SK-N-DZ (cell line): ENCODE data around the gene HSD17B12.

Experiments
- DNase-seq: peaks from one replicate; pipeline ENCODE4 v3.0.0-alpha.2; 2015; ENCODE audit warnings: low spot score

The HSD17B12 gene

DNA sequence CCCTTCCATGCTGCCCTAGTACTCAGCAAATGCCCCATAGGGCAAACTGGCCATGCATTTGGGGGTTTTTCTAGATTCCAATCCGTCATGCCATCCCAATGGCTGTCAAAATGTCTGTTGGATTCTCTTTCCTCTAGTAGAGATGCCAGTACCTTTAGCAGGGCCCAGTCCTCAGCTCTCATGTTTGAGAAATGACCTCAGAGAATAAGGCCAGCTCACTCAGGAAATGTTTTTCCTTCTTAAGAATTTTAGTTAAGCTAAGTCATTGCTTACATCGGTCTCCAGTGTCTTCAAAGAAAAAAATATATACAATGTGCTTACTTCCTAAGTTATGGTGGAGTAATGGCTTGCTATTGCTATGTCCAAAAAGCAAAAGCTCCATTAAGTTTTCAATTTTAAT lies 186.0 kb downstream of the HSD17B12 start:
- DNase-seq = no peak

DNA sequence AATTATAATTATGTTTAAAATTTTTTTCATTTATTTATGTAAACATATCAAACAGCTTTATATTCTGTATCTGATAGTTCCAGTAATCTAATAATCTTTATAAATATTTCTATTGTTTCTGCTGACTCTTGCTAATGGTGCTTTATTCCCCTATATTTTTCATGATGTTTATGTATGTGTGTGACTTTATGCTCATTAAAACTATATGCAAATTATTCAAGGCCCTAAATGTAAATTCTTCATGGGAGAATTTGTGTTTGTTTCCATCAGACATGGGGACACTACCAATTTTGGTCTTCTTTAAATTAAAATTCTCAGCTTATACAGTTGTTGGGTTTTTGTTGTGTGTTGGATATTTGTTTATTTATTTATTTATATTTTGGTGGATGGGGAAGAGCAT lies 186.4 kb downstream of the HSD17B12 start:
- DNase-seq = no peak

DNA sequence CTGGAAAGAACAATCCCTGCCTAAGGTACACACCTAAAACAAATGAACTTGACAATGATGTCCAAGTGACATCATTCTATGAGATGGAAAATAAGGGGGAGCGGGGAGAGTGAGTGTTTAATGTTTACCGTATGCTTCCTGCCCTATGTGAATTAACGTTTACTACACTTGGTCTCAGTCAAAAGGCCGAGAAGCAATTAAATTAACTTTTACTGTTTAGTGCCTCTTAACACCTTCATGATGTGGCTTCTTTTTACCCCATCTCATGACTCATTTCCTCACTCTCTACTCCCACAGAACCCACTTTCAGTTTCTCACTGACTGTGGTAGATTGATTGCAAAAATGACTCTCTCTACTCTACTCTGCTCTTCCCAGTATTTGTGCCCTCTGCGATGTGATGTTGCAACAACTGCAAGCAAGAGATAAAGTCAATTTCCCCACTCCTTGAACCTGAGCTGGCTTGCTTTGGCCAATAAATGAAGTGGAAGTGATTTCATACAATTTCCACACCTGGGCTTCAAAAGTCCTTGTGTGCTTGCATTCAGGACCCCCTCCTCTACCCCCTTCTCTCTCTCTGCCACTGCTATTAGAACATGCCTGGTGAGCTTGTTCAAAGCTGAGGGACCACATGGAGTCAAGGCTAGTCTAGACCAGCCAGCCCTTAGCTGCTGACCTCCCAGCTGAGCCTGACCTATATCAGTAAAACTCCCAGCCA lies 188.5 kb downstream of the HSD17B12 start:
- no peak for DNase-seq

DNA sequence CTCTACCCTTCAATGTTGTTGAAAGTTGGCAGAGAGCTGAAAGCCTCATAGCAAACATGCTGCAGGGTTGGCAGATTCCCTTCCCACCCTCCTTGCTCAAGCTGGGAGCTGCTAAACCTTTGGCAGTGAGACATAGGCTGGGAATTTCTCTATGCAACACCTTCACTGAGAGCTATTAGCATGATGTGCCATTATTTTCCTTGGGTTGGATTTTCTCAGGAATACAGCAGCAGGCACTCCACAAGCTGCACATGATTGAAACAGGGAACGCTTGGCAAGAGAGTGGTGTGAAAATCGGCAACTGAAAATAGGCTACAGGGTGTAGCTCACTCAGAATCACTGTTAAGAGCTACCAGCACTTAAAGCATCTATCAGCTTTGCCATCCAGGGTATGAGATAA lies 190.5 kb downstream of the HSD17B12 start:
- DNase-seq = no peak

DNA sequence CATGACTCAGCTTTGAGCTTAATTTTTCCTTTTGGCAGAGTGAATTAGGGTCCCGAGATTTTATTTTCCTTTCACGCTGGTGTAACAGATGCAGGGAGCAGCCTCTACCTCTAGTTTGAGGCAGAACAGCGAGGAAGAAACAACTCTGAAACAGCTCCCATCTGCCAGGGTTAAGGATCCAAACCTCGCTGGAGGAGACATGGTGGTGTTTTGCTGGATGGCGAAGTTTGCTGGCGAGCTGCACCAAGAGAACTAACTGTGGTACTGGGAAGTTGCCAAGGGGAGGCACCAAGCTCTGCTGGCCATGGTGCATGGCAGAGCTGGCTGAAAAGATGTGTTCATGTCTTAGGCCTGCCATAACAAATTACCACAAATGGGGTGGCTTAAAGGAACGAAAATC lies 192.5 kb downstream of the HSD17B12 start:
- DNase-seq = no peak

GRCh38 chr11:43874078-43874477 lies 193.5 kb downstream of the HSD17B12 start:
- DNase-seq = no peak

GRCh38 chr11:43874738-43875137 lies 194.2 kb downstream of the HSD17B12 start:
- DNase-seq = no peak

- DNase-seq = no peak
These were observed 199.5 kb downstream of the HSD17B12 start for GRCh38 chr11:43879789-43880639.

DNA sequence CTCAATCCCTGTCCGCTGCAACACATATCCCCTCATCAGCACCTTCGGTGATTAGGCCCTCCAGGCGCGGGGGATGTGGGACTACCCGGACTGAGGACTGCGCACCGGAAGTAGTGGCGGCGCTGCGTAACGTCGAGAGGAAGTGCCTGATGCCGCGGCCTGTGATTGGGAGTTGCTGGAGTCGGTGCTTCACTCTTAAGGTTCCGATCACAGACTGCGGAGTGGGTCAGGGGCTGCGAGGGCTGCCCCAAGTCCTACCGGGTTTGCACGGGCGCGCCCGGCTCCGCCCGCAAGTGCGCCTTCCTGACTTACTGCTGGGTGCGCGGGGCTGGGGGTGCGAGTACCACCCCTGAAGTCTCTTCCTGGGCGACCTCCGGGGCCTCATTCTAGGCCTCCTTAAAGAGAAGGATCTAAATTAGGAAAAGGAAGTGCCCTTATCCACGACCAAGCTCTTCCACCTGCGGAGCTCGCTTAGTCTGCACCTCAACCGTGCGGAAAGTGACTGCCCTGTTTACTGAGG lies 200.2 kb downstream of the HSD17B12 start, which contains the start of gene ALKBH3:
Gene ALKBH3 (plus strand): TSS at position 192 of the 520 bp plus-strand sequence. CDS start 1,822 bp downstream, outside the sequence.
- DNase-seq = peak; percentile 95

- peak; percentile 40 for DNase-seq
These were observed 212.3 kb downstream of the HSD17B12 start for GRCh38 chr11:43892851-43893250.

DNA sequence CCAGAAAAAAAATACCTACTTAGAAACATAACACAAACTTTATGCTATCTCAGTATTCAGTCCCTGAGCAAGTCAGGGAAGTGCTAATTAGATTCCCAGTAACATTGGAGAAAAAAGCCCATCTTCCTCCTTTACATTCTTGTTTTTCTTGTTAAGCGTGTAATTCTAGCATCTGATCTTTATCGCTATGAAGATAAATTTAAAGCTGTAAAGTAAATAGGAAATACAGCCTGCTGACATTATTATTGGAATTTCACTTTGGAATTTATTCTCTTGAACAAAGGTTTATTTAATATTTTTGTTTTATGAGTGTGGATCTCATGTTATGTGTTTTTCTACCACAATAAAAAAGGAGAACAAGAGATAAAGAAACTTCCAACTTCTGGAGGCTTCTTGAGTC lies 214.0 kb downstream of the HSD17B12 start:
- DNase-seq = no peak

GRCh38 chr11:43895601-43896000 lies 215.1 kb downstream of the HSD17B12 start:
- DNase-seq = no peak

DNA sequence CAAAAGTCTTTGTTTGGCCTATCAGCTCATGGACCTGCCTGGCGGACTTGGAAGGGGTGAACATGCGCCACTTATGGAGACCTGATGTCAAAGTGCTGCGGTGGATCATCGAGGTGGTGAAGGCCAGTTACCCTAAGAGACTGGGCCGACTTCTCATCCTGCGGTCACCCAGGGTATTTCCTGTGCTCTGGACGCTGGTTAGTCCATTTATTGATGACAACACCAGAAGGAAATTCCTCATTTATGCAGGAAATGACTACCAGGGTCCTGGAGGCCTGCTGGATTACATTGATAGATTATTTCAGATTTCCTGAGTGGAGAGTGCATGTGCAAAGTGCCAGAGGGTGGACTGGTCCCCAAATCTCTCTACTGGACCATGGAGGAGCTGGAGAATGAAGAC lies 218.0 kb downstream of the HSD17B12 start:
- no peak for DNase-seq

DNA sequence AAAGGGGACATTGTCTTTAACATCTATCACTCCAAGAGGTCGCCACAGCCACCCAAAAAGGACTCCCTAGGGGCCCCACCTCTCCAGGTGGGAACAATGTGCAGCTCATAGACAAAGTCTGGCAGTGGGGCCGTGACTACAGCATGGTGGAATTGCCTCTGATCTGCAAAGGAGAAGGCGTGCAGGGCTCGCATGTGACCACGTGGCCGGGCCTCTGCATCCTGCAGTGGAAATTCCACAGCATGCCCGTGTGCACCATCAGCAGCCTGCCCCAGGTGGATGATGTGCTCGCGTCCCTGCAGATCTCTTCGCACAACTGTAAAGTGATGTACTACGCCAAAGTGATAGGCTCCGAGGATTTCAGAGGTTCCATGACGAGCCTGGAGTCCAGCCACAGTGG lies 218.6 kb downstream of the HSD17B12 start:
- no peak for DNase-seq

- no peak for DNase-seq
These were observed 221.0 kb downstream of the HSD17B12 start for GRCh38 chr11:43901551-43901950.

DNA sequence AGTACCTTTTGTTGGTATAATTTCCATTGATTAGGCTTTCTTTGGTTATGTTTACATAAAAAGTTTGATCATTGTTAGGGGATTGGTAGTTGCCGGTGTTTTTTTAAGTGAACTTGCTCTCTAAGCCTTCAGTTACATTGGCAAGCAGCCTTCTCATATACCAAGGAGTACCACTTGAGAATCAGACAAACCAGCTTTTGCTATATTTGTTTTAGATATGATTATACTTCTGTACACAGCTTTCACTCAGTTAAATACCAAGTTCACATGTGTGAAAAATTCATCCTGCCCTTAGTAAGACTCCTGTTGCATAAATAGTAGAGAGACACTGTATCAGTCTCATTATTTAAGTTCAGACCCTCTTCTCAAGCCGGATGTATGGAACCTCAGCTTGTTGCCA lies 222.5 kb downstream of the HSD17B12 start:
- no peak for DNase-seq

GRCh38 chr11:43903969-43904368 lies 223.4 kb downstream of the HSD17B12 start:
- DNase-seq = peak; percentile 30

DNA sequence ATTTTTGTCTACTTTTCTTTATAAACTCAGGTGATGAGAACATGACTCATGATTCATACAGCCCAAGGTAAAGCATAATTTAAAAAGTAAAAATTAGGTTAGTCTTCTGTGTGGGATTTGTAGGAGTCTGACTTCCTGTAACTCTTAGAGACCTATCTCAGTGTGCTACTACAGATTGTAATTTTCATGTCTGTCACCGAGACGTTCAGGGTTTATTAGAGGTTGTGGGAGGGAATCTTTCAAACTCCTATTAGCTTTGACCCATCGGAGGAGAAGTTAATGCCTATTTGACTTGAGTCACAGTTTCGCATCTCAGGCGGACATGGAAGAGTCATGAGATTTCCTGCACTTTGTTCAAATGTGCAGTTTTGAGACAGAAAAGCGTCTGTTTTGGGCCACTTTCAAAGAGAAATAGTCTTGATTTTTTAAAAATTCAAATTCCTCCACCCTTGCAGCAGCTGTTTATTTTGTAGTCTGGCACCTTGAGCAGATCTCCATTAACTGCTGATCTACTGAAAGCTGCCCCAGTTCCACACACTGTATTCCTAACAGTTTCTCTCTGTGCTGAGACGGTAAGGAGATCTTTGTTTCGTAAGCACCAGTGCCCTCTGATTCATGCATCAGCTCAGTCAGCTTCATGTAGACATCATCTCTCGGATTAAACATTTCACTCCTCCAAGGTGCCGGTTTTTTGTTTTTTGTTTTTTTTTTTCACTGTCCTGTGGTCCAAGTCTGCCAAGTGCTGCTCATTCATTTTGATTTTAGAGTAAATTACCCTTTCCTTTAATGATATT lies 224.4 kb downstream of the HSD17B12 start:
- DNase-seq = no peak

DNA sequence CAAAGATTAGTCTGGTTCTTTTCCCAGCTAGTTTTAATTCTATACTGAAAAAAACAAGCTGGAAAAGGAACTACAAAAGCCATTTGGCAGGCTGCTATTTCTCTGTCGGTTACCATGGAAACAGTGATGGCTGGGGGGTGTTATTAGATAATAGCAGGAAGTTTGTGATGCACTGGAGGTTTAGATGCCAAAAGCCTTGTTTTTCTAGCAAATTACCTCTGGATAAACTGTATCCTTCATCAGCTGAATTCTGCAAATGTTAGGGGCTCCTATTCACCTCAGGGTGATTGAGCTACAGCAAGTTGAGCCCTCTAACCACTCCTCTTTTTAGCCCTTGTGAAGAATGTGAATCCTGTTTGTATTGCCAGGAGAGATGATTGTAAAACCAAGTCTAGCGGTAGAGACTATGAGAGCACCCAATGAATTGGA lies 225.3 kb downstream of the HSD17B12 start:
- DNase-seq = peak; percentile 50
